ENCODE measurements around the gene SOX30.

SOX30 gene

GRCh38 chr5:157584628-157585027 is 67.6 kb downstream of the SOX30 start:
- no peak for FAIRE-seq
- no peak for TF ChIP-seq POU2F2 (IDR thresholded peaks at IDR 0.05; ENCODE audit: low read depth, low read length)
- no peak for TF ChIP-seq TAF1 (IDR thresholded peaks at IDR 0.05; ENCODE audit: low read depth, low read length)
- TF ChIP-seq POLR2A (IDR thresholded peaks at IDR 0.05; ENCODE audit: low read depth, low read length), result no peak
- TF ChIP-seq PAX5 (IDR thresholded peaks at IDR 0.05; ENCODE audit: insufficient read depth, low read length, severe bottlenecking), result no peak
- no peak for TF ChIP-seq SPI1 (IDR thresholded peaks at IDR 0.05; ENCODE audit: low read depth, low read length)
- no peak for TF ChIP-seq POLR2AphosphoS5 (IDR thresholded peaks at IDR 0.05; ENCODE audit: low read depth, low read length)
- no peak for DNase-seq (ENCODE audit: insufficient read length, low spot score)

DNA sequence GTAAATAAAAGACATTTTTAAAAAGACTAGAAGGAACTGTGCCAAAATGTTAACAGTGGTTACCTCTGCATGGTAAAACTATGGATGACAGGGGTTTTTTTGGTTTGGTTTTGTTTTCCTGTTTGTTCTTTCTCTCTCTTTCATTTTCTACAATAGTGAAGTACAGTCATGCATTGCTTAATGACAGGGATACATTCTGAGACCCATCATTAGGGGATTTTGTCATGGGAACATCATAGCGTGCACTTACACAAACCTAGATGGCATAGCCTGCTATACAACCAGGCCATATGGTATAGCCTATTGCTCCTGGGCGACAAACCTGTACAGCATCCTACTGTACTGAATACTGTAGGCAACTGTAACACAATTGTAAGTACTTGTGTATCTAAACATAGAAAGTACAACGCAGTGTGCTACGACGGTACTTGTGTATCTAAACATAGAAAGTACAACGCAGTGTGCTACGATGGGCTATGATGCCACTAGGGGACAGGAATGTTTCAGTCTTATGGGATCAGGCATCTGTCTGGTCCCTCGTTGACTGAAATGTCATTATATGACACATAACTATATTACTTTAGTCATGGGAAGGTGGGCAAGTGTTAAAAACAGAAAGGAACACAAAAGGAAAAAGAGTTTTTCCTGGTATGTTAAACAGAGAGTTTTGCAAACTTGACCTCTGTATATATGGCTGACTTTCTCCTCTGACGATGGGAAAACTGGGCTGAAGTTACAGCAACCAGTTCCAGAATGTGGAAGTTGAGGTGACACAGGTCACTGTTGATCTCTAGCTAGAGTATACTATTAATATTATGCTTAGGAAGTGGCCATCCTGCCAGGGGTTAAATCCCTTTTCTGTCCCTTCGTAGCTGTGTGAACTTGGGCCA is 69.3 kb downstream of the SOX30 start:
- DNase-seq (ENCODE audit: insufficient read length, low spot score) (no peak), FAIRE-seq (peak; percentile 73)
- TF ChIP-seq POLR2A (IDR thresholded peaks at IDR 0.05; ENCODE audit: low read depth, low read length), result no peak
- no peak for TF ChIP-seq PAX5 (IDR thresholded peaks at IDR 0.05; ENCODE audit: insufficient read depth, low read length, severe bottlenecking)
- no peak for TF ChIP-seq TAF1 (IDR thresholded peaks at IDR 0.05; ENCODE audit: low read depth, low read length)
- TF ChIP-seq SPI1 (IDR thresholded peaks at IDR 0.05; ENCODE audit: low read depth, low read length), result peak; percentile 28; the same call in 1 of the 2 replicates

GRCh38 chr5:157581901-157582300 is 70.3 kb downstream of the SOX30 start:
- DNase-seq (ENCODE audit: insufficient read length, low spot score), result no peak
- peak; percentile 33 for FAIRE-seq
- TF ChIP-seq SPI1 (IDR thresholded peaks at IDR 0.05; ENCODE audit: low read depth, low read length) (peak; percentile 54), PAX5 (IDR thresholded peaks at IDR 0.05; ENCODE audit: insufficient read depth, low read length, severe bottlenecking) (no peak), POLR2A (IDR thresholded peaks at IDR 0.05; ENCODE audit: low read depth, low read length) (no peak), POU2F2 (IDR thresholded peaks at IDR 0.05; ENCODE audit: low read depth, low read length) (no peak), POLR2AphosphoS5 (IDR thresholded peaks at IDR 0.05; ENCODE audit: low read depth, low read length) (no peak), TAF1 (IDR thresholded peaks at IDR 0.05; ENCODE audit: low read depth, low read length) (no peak)

GRCh38 chr5:157578079-157578780 is 74.0 kb downstream of the SOX30 start:
- no peak for TF ChIP-seq PAX5 (IDR thresholded peaks at IDR 0.05; ENCODE audit: insufficient read depth, low read length, severe bottlenecking)
- DNase-seq (ENCODE audit: insufficient read length, low spot score), result no peak
- no peak for FAIRE-seq

DNA sequence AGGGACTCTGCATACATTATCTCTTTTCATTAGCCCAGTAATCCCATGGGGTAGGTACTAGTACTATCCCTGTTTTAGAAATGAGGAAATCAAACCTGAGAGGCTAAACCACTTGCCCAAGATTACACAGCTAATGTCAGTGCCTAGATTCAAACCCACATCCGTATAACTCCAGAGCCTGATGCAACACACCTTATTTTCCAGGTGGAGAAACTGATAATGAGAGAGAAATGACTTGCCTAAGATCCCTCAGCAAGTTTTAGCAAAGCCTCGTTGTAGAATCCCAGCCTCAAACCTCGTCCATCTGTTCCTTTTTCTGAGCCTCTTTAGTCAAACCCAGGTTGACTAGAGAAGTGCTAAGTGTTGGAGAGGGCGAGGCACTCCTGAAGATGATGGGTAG is 75.6 kb downstream of the SOX30 start:
- DNase-seq (ENCODE audit: insufficient read length, low spot score), result no peak
- FAIRE-seq, result peak; percentile 31
- TF ChIP-seq PAX5 (IDR thresholded peaks at IDR 0.05; ENCODE audit: insufficient read depth, low read length, severe bottlenecking) (no peak), POU2F2 (IDR thresholded peaks at IDR 0.05; ENCODE audit: low read depth, low read length) (no peak), TAF1 (IDR thresholded peaks at IDR 0.05; ENCODE audit: low read depth, low read length) (no peak), POLR2A (IDR thresholded peaks at IDR 0.05; ENCODE audit: low read depth, low read length) (no peak), SPI1 (IDR thresholded peaks at IDR 0.05; ENCODE audit: low read depth, low read length) (no peak), POLR2AphosphoS5 (IDR thresholded peaks at IDR 0.05; ENCODE audit: low read depth, low read length) (no peak)
